Measurements from ENCODE around the gene PPFIBP1. TPM values are rescaled to one million over a fixed set of nuclear protein-coding genes. Genes with fewer than 3 reads are reported as not detected.
"Not testable (repeated sequence)": the region's sequence is repeated elsewhere in the genome, so short reads cannot be mapped to it uniquely, and the experiment has no call there.

The PPFIBP1 gene
- total RNA-seq, 1 donor from 2014 or later: 53.8 TPM

DNA sequence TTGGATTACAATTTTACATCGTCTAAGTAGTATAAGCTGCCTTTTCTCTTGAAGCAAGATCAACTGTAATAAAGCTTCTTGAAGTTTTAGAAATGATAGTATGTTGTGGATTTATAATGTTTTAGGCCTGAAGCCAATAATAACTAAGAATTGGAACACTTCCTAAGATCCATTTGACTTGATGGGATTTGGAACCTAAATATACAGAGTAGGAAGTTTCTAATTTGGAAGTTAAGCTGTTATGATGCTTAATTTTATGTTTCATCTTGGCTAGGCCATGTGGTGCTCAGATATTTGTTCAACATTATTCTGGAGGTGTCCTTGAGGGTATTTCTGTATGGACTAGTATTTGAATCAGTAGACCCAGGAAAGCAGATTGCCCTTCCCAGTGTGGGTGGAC, 74.9 kb downstream of the PPFIBP1 start:
- intact Hi-C loops (cut with micrococcal nuclease); H3K9me3 Mint-ChIP-seq; H3K27me3 Mint-ChIP-seq (ENCODE audit: insufficient read depth); H3K4me3 Mint-ChIP-seq; H3K27ac Mint-ChIP-seq; H3K4me1 Mint-ChIP-seq (ENCODE audit: low read depth); DNase-seq (ENCODE audit: low spot score): not testable (repeated sequence)
- H3K36me3 Mint-ChIP-seq (ENCODE audit: low read depth): peaks cover 16% of the 10 kb centered on the region

GRCh38 chr12:27601056-27601828, 77.2 kb downstream of the PPFIBP1 start:
- H3K4me1 Mint-ChIP-seq (ENCODE audit: low read depth); H3K27ac Mint-ChIP-seq; H3K27me3 Mint-ChIP-seq (ENCODE audit: insufficient read depth); DNase-seq (ENCODE audit: low spot score); H3K4me3 Mint-ChIP-seq: not testable (repeated sequence)
- peaks cover 12% of the 10 kb centered on the region for H3K9me3 Mint-ChIP-seq
- H3K36me3 Mint-ChIP-seq (ENCODE audit: low read depth): peaks cover 16% of the 10 kb centered on the region
- intact Hi-C loops (cut with micrococcal nuclease): loop anchor here (2.0 kb wide), 1 partner anchor 14 kb away; no protein-coding TSS in a partner anchor

DNA sequence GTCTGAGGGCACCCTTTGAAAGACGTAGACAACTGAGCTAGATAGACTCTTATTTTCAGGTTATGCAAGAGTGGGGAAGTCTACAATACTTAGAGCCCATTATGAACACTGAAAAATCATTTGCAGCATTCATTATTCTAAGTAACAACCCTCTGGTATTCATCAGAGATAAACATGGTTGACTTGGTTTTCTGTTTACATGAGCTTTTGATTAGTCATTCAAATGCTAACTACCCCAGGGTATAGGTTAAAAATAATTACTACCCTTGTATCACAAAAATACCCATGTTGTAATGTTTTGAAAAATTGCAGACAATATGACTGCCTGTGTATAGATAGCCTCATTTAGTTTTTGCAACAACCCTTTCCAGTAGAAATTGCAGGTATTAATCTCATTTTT, 78.5 kb downstream of the PPFIBP1 start:
- Mint-ChIP-seq H3K27me3 (ENCODE audit: insufficient read depth) (no peaks in the 10 kb centered on the region), H3K4me1 (ENCODE audit: low read depth) (no peaks in the 10 kb centered on the region), H3K27ac (no peak overlapping the region), H3K36me3 (ENCODE audit: low read depth) (peaks cover 16% of the 10 kb centered on the region), H3K4me3 (no peak overlapping the region), H3K9me3 (peaks cover 12% of the 10 kb centered on the region)
- intact Hi-C loops (cut with micrococcal nuclease): no loop called here
- DNase-seq (ENCODE audit: low spot score): no peak

DNA sequence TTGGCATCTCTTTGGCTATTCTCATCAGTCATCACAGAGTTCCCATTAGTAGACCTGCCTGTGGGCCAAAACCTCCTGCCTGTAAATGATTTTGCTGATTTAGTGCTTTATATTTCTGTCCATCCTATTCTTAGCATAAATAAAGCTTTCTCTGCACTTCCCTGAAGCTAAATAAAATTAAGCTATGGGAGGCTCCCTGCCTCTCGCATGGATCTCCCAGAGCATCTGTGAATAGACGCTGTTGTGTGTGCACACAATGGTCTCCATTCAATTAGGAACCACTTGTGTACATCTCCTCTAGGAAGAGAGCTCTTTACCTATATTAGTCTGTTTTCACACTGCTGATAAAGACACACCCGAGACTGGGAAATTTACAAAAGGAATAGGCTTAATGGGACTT, 80.4 kb downstream of the PPFIBP1 start:
- Mint-ChIP-seq H3K27ac (no peak overlapping the region), H3K36me3 (ENCODE audit: low read depth) (peaks cover 14% of the 10 kb centered on the region), H3K4me1 (ENCODE audit: low read depth) (no peaks in the 10 kb centered on the region), H3K27me3 (ENCODE audit: insufficient read depth) (no peaks in the 10 kb centered on the region), H3K4me3 (no peak overlapping the region), H3K9me3 (peaks cover 5% of the 10 kb centered on the region)
- intact Hi-C loops (cut with micrococcal nuclease): no loop called here
- DNase-seq (ENCODE audit: low spot score): no peak

- intact Hi-C loops (cut with micrococcal nuclease): no loop called here
- Mint-ChIP-seq H3K4me3 (no peak overlapping the region), H3K27ac (no peak overlapping the region), H3K27me3 (ENCODE audit: insufficient read depth) (peaks cover 1% of the 10 kb centered on the region), H3K4me1 (ENCODE audit: low read depth) (no peaks in the 10 kb centered on the region), H3K9me3 (peaks cover 5% of the 10 kb centered on the region), H3K36me3 (ENCODE audit: low read depth) (peaks cover 18% of the 10 kb centered on the region)
- no peak for DNase-seq (ENCODE audit: low spot score)
Measured at GRCh38 chr12:27606986-27607385, 83.0 kb downstream of the PPFIBP1 start.

GRCh38 chr12:27607591-27607990, 83.6 kb downstream of the PPFIBP1 start:
- Mint-ChIP-seq H3K27me3 (ENCODE audit: insufficient read depth) (peaks cover 1% of the 10 kb centered on the region), H3K36me3 (ENCODE audit: low read depth) (peaks cover 19% of the 10 kb centered on the region), H3K4me1 (ENCODE audit: low read depth) (no peaks in the 10 kb centered on the region), H3K4me3 (no peak overlapping the region), H3K9me3 (peaks cover 5% of the 10 kb centered on the region), H3K27ac (no peak overlapping the region)
- intact Hi-C loops (cut with micrococcal nuclease): no loop called here
- no peak for DNase-seq (ENCODE audit: low spot score)

DNA sequence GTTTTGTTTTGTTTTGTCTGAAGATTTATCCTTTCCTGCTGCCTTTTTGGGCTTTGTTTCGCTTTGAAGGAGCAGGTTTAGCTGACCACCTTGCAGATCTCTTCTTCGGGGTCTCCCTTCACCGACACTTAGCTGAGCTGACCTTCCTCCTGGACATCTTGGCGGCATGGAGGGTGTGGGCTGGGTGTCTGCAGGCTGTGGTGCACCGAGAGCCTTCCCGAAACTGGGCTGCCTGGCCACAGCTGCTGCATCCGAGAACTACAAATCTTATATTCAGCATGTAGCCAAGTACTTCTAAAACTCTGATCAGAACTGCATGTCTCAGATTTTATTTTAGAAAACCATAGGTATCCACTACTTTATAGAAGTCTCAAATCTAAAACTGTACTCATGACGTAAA, 84.9 kb downstream of the PPFIBP1 start:
- DNase-seq (ENCODE audit: low spot score): no peak
- H3K27ac Mint-ChIP-seq: no peak overlapping the region
- peaks cover 16% of the 10 kb centered on the region for H3K36me3 Mint-ChIP-seq (ENCODE audit: low read depth)
- peaks cover 5% of the 10 kb centered on the region for H3K9me3 Mint-ChIP-seq
- no peaks in the 10 kb centered on the region for H3K4me1 Mint-ChIP-seq (ENCODE audit: low read depth)
- H3K4me3 Mint-ChIP-seq: no peak overlapping the region
- intact Hi-C loops (cut with micrococcal nuclease): no loop called here
- H3K27me3 Mint-ChIP-seq (ENCODE audit: insufficient read depth): peaks cover 1% of the 10 kb centered on the region

DNA sequence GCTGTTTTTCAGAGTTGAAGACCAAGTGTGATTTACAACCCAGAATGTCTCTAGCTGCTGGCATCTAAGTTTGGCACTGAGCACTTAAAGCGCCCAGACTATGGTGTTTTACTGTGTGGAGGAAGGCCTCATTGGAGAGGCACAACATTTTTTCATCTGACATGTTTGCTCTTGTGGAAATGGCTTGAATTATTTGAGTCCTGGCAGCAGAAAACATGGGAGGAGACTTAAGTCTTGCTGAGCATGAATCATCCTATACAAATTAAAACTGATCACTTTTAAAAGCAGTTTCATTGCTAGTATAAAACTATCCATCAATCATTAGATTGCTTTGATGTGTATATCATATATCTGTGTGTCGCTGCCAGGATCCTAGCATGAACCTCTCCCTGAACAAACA, 86.4 kb downstream of the PPFIBP1 start:
- H3K9me3 Mint-ChIP-seq: no peaks in the 10 kb centered on the region
- H3K27me3 Mint-ChIP-seq (ENCODE audit: insufficient read depth): peaks cover 1% of the 10 kb centered on the region
- no peaks in the 10 kb centered on the region for H3K4me1 Mint-ChIP-seq (ENCODE audit: low read depth)
- DNase-seq (ENCODE audit: low spot score): no peak
- H3K4me3 Mint-ChIP-seq: no peak overlapping the region
- peaks cover 13% of the 10 kb centered on the region for H3K36me3 Mint-ChIP-seq (ENCODE audit: low read depth)
- intact Hi-C loops (cut with micrococcal nuclease): no loop called here
- H3K27ac Mint-ChIP-seq: no peak overlapping the region

- no peak for DNase-seq (ENCODE audit: low spot score)
- H3K27ac Mint-ChIP-seq: no peak overlapping the region
- H3K4me3 Mint-ChIP-seq: no peak overlapping the region
- peaks cover 3% of the 10 kb centered on the region for H3K27me3 Mint-ChIP-seq (ENCODE audit: insufficient read depth)
- intact Hi-C loops (cut with micrococcal nuclease): no loop called here
- peaks cover 22% of the 10 kb centered on the region for H3K4me1 Mint-ChIP-seq (ENCODE audit: low read depth)
- H3K36me3 Mint-ChIP-seq (ENCODE audit: low read depth): peaks cover 21% of the 10 kb centered on the region
- peaks cover 4% of the 10 kb centered on the region for H3K9me3 Mint-ChIP-seq
Measured at GRCh38 chr12:27614386-27614785, 90.4 kb downstream of the PPFIBP1 start.

GRCh38 chr12:27614866-27615265, 90.9 kb downstream of the PPFIBP1 start:
- no peak overlapping the region for H3K27ac Mint-ChIP-seq
- peaks cover 21% of the 10 kb centered on the region for H3K36me3 Mint-ChIP-seq (ENCODE audit: low read depth)

DNA sequence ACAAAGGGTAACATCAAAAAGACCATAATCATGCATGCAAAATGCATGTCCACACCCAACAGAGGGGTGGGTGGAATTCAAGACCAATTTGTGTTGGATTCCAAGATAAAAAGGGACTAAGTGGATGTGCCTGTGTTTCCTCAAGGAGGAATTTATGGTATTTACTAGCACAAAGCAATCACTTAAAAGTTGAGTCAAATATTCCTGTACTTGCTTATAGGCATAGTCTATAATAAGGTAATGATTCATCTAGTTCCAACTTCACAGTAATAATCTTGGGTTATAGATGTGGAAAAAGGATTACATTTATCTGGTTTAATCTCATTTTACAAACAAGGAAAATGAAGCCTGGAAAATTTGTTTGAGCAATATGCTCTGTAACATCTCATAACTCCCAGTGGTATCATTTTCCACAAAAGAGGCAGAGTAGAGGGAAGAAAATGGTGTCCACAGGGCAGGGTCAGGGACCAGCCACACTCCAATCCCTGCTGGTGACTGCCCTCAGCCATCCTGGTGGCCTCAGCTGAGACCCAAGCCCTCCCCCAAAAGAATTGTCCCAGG, 91.4 kb downstream of the PPFIBP1 start:
- DNase-seq (ENCODE audit: low spot score): no peak
- intact Hi-C loops (cut with micrococcal nuclease): no loop called here

More at GRCh38 chr12:27614866-27615265, 90.9 kb downstream of the PPFIBP1 start:
- DNase-seq (ENCODE audit: low spot score): no peak
- H3K4me3 Mint-ChIP-seq: no peak overlapping the region
- H3K4me1 Mint-ChIP-seq (ENCODE audit: low read depth): peaks cover 27% of the 10 kb centered on the region
- intact Hi-C loops (cut with micrococcal nuclease): no loop called here
- H3K27me3 Mint-ChIP-seq (ENCODE audit: insufficient read depth): peaks cover 2% of the 10 kb centered on the region
- H3K9me3 Mint-ChIP-seq: peaks cover 4% of the 10 kb centered on the region

DNA sequence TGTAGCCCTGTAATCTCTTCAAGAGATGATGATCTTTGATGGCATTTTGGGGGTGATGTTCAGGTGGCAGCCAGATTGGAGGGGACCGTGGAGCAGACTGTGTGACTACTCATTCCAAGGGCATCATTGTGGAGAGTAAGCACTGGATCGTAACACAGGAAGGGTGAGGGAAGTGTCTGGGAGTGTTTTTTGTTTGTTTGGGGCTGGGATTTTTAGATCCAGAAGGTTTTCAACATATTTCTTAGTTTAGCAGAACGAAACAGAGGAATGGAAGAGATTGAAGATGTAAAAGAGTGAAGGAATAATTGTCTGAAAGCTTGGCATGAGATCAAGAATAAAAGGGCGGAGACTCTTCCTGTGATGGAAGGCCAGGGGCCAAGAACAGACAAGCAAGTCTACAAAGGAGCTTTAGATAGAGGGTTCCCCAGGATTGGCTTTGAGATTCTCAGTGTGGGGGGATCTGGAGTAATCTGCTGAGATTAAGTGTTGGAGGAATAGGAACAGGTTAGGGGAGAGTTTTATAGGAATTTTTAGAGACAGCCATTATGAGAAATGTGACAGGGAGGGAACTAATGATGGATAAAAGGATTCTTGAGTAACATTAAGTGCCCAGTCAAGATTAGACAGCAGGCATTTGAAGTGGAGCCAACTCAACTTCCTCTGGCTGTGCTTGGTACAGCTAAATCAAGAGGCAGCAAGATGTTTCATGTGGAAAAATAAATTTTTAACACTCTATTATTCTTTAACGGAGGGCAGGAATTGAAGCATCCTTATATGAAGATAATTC, 92.5 kb downstream of the PPFIBP1 start:
- peaks cover 4% of the 10 kb centered on the region for H3K9me3 Mint-ChIP-seq
- no peak overlapping the region for H3K4me3 Mint-ChIP-seq
- peaks cover 33% of the 10 kb centered on the region for H3K4me1 Mint-ChIP-seq (ENCODE audit: low read depth)
- H3K27me3 Mint-ChIP-seq (ENCODE audit: insufficient read depth): peaks cover 2% of the 10 kb centered on the region
- H3K36me3 Mint-ChIP-seq (ENCODE audit: low read depth): peaks cover 26% of the 10 kb centered on the region
- no peak for DNase-seq (ENCODE audit: low spot score)
- intact Hi-C loops (cut with micrococcal nuclease): no loop called here
- no peak overlapping the region for H3K27ac Mint-ChIP-seq

More for the DNA sequence above, 91.4 kb downstream of the PPFIBP1 start:
- peaks cover 33% of the 10 kb centered on the region for H3K4me1 Mint-ChIP-seq (ENCODE audit: low read depth)
- no peak overlapping the region for H3K27ac Mint-ChIP-seq
- peaks cover 2% of the 10 kb centered on the region for H3K27me3 Mint-ChIP-seq (ENCODE audit: insufficient read depth)
- H3K36me3 Mint-ChIP-seq (ENCODE audit: low read depth): peaks cover 26% of the 10 kb centered on the region
- H3K9me3 Mint-ChIP-seq: peaks cover 4% of the 10 kb centered on the region
- no peak overlapping the region for H3K4me3 Mint-ChIP-seq

DNA sequence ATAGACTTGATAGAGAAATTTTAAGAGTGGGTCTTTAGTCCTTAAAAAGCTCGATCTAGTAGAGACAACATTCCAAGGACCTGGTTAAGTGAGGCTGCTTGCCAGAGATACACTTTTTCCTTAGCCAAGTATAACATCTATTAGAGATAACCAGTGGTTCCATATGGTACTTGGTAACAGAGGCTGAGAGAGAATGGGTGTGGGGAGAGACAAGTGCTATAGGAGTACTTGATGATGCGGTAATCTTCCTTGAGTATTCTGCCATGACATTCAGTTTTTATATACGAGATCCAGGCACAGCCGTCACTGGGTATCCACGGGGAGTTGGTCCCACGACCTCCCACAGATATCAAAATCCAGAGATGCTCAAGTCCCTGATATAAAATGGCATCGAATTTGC, 94.8 kb downstream of the PPFIBP1 start:
- peaks cover 4% of the 10 kb centered on the region for H3K9me3 Mint-ChIP-seq
- H3K36me3 Mint-ChIP-seq (ENCODE audit: low read depth): peaks cover 17% of the 10 kb centered on the region
- intact Hi-C loops (cut with micrococcal nuclease): no loop called here
- H3K27me3 Mint-ChIP-seq (ENCODE audit: insufficient read depth): peaks cover 2% of the 10 kb centered on the region
- H3K4me1 Mint-ChIP-seq (ENCODE audit: low read depth): peaks cover 38% of the 10 kb centered on the region
- no peak for DNase-seq (ENCODE audit: low spot score)
- no peak overlapping the region for H3K4me3 Mint-ChIP-seq
- peak overlapping the region; percentile 20 for H3K27ac Mint-ChIP-seq

Measured in activated T-helper 1 cell treated with anti-CD3 and anti-CD28 coated beads, Interleukin-12 subunit alpha, Interleukin-12 subunit beta, Interleukin-2, Interleukin-4 antibody, amounts not matched to agents 30 ng/mL and 10 ng/mL and 1 ng/mL, durations not matched to agents 14 hours and 24 hours and 36 hours (primary cell).